ENCODE results near the gene SH3PXD2A. TPM values are rescaled to one million over a fixed set of nuclear protein-coding genes. Genes with fewer than 3 reads are reported as not detected.
A peak's percentile ranks its signal among the peaks of the same experiment; 100 is the strongest.
"Not testable (repeated sequence)": the region's sequence is repeated elsewhere in the genome, so short reads cannot be mapped to it uniquely, and the experiment has no call there.

Gene SH3PXD2A
- total RNA-seq, 4 donors from 2014 or later, result 6.2 to 16.8 (median 11.4) TPM

- intact Hi-C loops (cut with DNase I; ENCODE audit: low total_unique reads), result no loop called here
- H3K4me1 ChIP-seq, result peaks cover 74 to 84% of the 10 kb centered on the region in 2 donors
- in situ Hi-C loops (cut with MboI; ENCODE audit: low sequenced_read_pairs in 4 of 4), result loop anchor here in 1 of 4 donors (10.0 kb wide), 1 partner anchor 83 kb away; no protein-coding TSS in a partner anchor
- H3K4me3 ChIP-seq, result no peak overlapping the region
- H3K9me3 ChIP-seq, result no peaks in the 10 kb centered on the region
- TF ChIP-seq POLR2A (IDR thresholded peaks at IDR 0.05), result no peak
- no peak for TF ChIP-seq CTCF (IDR thresholded peaks at IDR 0.05 in 4 of 5, conservative IDR thresholded peaks at IDR 0.05 in 1 of 5)
- DNase-seq (no peak), ATAC-seq (no peak)
- H3K36me3 ChIP-seq, result no peaks in the 10 kb centered on the region
- H3K27ac ChIP-seq, result peak overlapping the region; percentile 88 to 98 (median 94)
- no peaks in the 10 kb centered on the region for H3K27me3 ChIP-seq
Measured at GRCh38 chr10:103762162-103762561, 93.2 kb downstream of the SH3PXD2A start.

GRCh38 chr10:103761075-103761920, 94.1 kb downstream of the SH3PXD2A start:
- in situ Hi-C loops (cut with MboI; ENCODE audit: low sequenced_read_pairs in 4 of 4), result loop anchor here in 1 of 4 donors (10.0 kb wide), 1 partner anchor 84 kb away; no protein-coding TSS in a partner anchor
- TF ChIP-seq CTCF (IDR thresholded peaks at IDR 0.05 in 4 of 5, conservative IDR thresholded peaks at IDR 0.05 in 1 of 5) (peak in 1 of 5 experiments; percentile 16), POLR2A (IDR thresholded peaks at IDR 0.05) (peak in 1 of 2 donors; percentile 15)
- intact Hi-C loops (cut with DNase I; ENCODE audit: low total_unique reads), result no loop called here
- ATAC-seq, result peak; percentile 12 to 34
- Histone ChIP-seq H3K36me3 (no peaks in the 10 kb centered on the region), H3K9me3 (no peaks in the 10 kb centered on the region), H3K4me1 (peaks cover 83 to 90% of the 10 kb centered on the region in 2 donors), H3K27ac (peak overlapping the region; percentile 88 to 98 (median 94)), H3K27me3 (no peaks in the 10 kb centered on the region), H3K4me3 (no peak overlapping the region)
- peak; percentile 74 to 84 for DNase-seq

GRCh38 chr10:103760233-103760632, 95.1 kb downstream of the SH3PXD2A start:
- ATAC-seq; DNase-seq; H3K4me3 ChIP-seq; H3K27me3 ChIP-seq; H3K9me3 ChIP-seq; intact Hi-C loops (cut with DNase I; ENCODE audit: low total_unique reads); H3K36me3 ChIP-seq: not testable (repeated sequence)
- peak overlapping the region; percentile 88 to 98 (median 94) for H3K27ac ChIP-seq
- H3K4me1 ChIP-seq, result peaks cover 83 to 87% of the 10 kb centered on the region in 2 donors
- in situ Hi-C loops (cut with MboI; ENCODE audit: low sequenced_read_pairs in 4 of 4), result loop anchor here in 1 of 4 donors (10.0 kb wide), 1 partner anchor 85 kb away; no protein-coding TSS in a partner anchor

DNA sequence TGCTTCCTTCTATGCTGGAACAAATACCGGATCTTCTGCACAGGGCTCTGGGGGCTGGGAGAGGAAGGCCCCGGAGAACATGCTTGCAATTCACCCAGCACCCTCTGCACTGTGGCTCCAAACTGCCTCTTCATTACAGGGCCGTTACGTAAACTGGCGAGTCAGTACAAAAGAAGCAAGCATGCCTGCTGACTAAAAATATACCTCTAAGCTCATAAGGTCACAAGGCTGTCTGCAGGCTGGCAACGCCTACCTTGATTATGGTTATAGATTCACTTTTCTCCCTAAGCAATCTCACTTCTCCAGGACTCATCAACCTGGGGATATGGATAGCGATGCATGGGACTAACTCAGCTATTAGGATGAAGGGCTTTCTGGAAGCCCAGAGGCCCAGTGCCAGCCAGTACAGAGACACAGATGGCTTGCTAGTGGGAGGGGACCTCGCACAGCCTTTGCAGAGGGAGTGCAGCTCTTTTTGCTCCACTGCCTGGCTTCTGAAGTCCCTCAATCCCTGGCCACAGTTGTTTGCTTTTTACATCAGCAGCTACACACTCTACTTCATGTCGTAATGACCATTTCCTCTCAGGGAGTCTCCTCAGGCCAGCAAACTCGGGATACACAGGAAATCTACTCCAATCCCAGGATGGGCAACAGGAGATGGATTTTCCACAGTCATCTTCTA, 96.1 kb downstream of the SH3PXD2A start:
- Histone ChIP-seq H3K36me3 (no peaks in the 10 kb centered on the region), H3K27ac (peak overlapping the region; percentile 88 to 98 (median 94)), H3K4me1 (peaks cover 79 to 80% of the 10 kb centered on the region in 2 donors), H3K27me3 (no peaks in the 10 kb centered on the region), H3K4me3 (no peak overlapping the region), H3K9me3 (no peaks in the 10 kb centered on the region)
- DNase-seq (peak; percentile 76 to 89), ATAC-seq (peak; percentile 84 to 88)
- intact Hi-C loops (cut with DNase I; ENCODE audit: low total_unique reads), result loop anchor here (5.0 kb wide), 2 partner anchors 88 to 112 kb away; no protein-coding TSS in a partner anchor
- in situ Hi-C loops (cut with MboI; ENCODE audit: low sequenced_read_pairs in 4 of 4), result no loop called here
- TF ChIP-seq POLR2A (IDR thresholded peaks at IDR 0.05) (peak; percentile 41 to 71), CTCF (IDR thresholded peaks at IDR 0.05 in 4 of 5, conservative IDR thresholded peaks at IDR 0.05 in 1 of 5) (peak in 1 of 5 experiments; percentile 23)

All from gastrocnemius medialis (tissue), 4 donors.